ENCODE results near the gene CT47A1. TPM values are rescaled to one million over a fixed set of nuclear protein-coding genes. Genes with fewer than 3 reads are reported as not detected.
"Not testable (repeated sequence)": the region's sequence is repeated elsewhere in the genome, so short reads cannot be mapped to it uniquely, and the experiment has no call there.

The CT47A1 gene
- polyA plus RNA-seq (2012; ENCODE audit: insufficient read length, low read depth): not detected

GRCh38 chrX:120985660-120986059 lies at the start of gene CT47A1:
Gene CT47A1 (minus strand): TSS chrX:120985760. CDS start chrX:120985529, 231 bp downstream.
- TF ChIP-seq POLR2AphosphoS5 (IDR thresholded peaks at IDR 0.05; ENCODE audit: low read depth, low read length); TAF1 (IDR thresholded peaks at IDR 0.05; ENCODE audit: borderline replicate concordance, insufficient read depth, low read length); FOXP2 (optimal IDR thresholded peaks at IDR 0.05; ENCODE audit: borderline replicate concordance, extremely low read depth, extremely low read length, insufficient read depth): not testable (repeated sequence)

DNA sequence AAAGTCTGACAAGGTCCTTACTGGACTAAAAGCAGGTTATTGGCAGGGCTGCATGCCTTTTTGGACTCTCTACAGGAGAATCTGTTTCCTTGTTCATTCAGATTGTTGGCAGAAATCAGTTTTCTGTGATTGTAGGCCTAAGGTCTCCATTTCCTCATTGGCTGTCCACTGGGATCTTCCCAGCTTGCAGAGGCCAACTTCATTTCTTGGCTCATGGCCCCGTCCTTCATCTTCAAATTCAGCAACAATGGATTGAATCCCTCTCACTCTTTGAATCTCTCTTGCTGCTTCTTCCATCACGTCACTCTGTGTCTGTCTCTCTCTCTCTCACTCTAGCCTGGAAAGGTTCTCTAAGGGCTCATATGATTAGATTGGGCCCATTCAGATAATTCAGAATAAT lies 47.0 kb upstream of the CT47A1 start:
- no peak for TF ChIP-seq TAF1 (IDR thresholded peaks at IDR 0.05; ENCODE audit: borderline replicate concordance, insufficient read depth, low read length)
- TF ChIP-seq FOXP2 (optimal IDR thresholded peaks at IDR 0.05; ENCODE audit: borderline replicate concordance, extremely low read depth, extremely low read length, insufficient read depth): no peak
- TF ChIP-seq SIN3A (IDR thresholded peaks at IDR 0.05; ENCODE audit: borderline replicate concordance, insufficient read depth, low read length): no peak
- TF ChIP-seq, protein P1, sequence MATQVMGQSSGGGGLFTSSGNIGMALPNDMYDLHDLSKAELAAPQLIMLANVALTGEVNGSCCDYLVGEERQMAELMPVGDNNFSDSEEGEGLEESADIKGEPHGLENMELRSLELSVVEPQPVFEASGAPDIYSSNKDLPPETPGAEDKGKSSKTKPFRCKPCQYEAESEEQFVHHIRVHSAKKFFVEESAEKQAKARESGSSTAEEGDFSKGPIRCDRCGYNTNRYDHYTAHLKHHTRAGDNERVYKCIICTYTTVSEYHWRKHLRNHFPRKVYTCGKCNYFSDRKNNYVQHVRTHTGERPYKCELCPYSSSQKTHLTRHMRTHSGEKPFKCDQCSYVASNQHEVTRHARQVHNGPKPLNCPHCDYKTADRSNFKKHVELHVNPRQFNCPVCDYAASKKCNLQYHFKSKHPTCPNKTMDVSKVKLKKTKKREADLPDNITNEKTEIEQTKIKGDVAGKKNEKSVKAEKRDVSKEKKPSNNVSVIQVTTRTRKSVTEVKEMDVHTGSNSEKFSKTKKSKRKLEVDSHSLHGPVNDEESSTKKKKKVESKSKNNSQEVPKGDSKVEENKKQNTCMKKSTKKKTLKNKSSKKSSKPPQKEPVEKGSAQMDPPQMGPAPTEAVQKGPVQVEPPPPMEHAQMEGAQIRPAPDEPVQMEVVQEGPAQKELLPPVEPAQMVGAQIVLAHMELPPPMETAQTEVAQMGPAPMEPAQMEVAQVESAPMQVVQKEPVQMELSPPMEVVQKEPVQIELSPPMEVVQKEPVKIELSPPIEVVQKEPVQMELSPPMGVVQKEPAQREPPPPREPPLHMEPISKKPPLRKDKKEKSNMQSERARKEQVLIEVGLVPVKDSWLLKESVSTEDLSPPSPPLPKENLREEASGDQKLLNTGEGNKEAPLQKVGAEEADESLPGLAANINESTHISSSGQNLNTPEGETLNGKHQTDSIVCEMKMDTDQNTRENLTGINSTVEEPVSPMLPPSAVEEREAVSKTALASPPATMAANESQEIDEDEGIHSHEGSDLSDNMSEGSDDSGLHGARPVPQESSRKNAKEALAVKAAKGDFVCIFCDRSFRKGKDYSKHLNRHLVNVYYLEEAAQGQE (IDR thresholded peaks at IDR 0.05; ENCODE audit: insufficient read depth in 1 of 2, low read depth in 2 of 2, low read length in 2 of 2): no peak

GRCh38 chrX:121030083-121030482 lies 44.5 kb upstream of the CT47A1 start:
- TF ChIP-seq POLR2AphosphoS5 (IDR thresholded peaks at IDR 0.05; ENCODE audit: low read depth, low read length) (no peak), FOXP2 (optimal IDR thresholded peaks at IDR 0.05; ENCODE audit: borderline replicate concordance, extremely low read depth, extremely low read length, insufficient read depth) (no peak), SIN3A (IDR thresholded peaks at IDR 0.05; ENCODE audit: borderline replicate concordance, insufficient read depth, low read length) (no peak), TAF1 (IDR thresholded peaks at IDR 0.05; ENCODE audit: borderline replicate concordance, insufficient read depth, low read length) (no peak)
- TF ChIP-seq, protein P1 (IDR thresholded peaks at IDR 0.05; ENCODE audit: insufficient read depth in 1 of 2, low read depth in 2 of 2, low read length in 2 of 2): no peak

DNA sequence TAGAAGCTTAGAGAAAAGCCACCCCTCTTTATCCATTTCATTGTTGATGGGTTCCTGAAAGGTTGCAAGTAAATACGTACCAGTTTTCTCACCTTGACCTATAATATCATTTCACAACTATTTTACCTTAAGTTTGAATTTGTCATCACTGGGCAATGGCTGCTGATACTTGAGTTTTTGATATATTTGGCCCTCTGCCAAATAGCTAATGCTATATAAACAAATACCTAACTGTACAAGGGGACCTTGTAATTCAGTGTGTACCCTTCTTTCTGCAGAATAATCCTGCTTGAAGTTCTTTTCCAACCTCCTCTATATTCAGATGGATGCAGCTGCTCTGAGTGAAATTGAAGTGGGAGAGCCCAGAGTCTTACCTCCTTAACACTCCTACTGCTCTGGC lies 42.9 kb upstream of the CT47A1 start:
- no peak for TF ChIP-seq FOXP2 (optimal IDR thresholded peaks at IDR 0.05; ENCODE audit: borderline replicate concordance, extremely low read depth, extremely low read length, insufficient read depth)
- no peak for TF ChIP-seq SIN3A (IDR thresholded peaks at IDR 0.05; ENCODE audit: borderline replicate concordance, insufficient read depth, low read length)
- TF ChIP-seq, protein P1 (IDR thresholded peaks at IDR 0.05; ENCODE audit: insufficient read depth in 1 of 2, low read depth in 2 of 2, low read length in 2 of 2): no peak

DNA sequence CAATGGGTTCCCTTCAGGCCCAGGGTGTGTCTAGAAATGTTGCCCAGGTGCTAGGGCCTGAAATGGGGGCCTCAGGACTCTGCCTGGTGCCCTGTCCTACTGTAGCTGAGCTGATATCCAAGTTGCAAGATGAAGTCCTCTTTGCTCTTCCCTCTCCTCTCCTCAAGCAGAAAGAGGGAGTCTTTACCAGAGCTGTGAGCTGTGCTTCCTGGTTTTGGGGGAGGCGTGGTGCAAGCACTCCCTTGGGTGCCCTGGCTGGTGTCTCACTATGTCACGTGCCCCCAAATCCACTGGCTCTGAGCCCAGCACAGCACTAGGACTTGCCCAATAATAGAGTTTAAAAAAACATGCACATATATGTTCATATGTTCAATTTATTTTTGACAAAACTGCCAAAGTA lies 29.3 kb upstream of the CT47A1 start:
- TF ChIP-seq SIN3A (IDR thresholded peaks at IDR 0.05; ENCODE audit: borderline replicate concordance, insufficient read depth, low read length) (no peak), POLR2AphosphoS5 (IDR thresholded peaks at IDR 0.05; ENCODE audit: low read depth, low read length) (no peak), TAF1 (IDR thresholded peaks at IDR 0.05; ENCODE audit: borderline replicate concordance, insufficient read depth, low read length) (no peak), FOXP2 (optimal IDR thresholded peaks at IDR 0.05; ENCODE audit: borderline replicate concordance, extremely low read depth, extremely low read length, insufficient read depth) (no peak)
- TF ChIP-seq, protein P1 (IDR thresholded peaks at IDR 0.05; ENCODE audit: insufficient read depth in 1 of 2, low read depth in 2 of 2, low read length in 2 of 2): no peak
